Choroid plexus epithelial cell (primary cell): ENCODE results near the gene CSNK1A1L.

Source experiments
- DNase-seq: peaks from one replicate; pipeline ENCODE4 v3.0.0-alpha.2; 2010; ENCODE audit warnings: low read depth
- H3K4me3 ChIP-seq: 2 replicates; pipeline ENCODE4 v1.5.1; 2011; ENCODE audit warnings: low read depth, mild to moderate bottlenecking, control low read depth, low read length, moderate library complexity
- CTCF ChIP-seq: conservative IDR thresholded peaks from 2 replicates; pipeline ENCODE4 v1.5.1; 2011; ENCODE audit warnings: low read depth, mild to moderate bottlenecking, control low read depth, inconsistent platforms, low read length, moderate library complexity

CSNK1A1L gene

DNA sequence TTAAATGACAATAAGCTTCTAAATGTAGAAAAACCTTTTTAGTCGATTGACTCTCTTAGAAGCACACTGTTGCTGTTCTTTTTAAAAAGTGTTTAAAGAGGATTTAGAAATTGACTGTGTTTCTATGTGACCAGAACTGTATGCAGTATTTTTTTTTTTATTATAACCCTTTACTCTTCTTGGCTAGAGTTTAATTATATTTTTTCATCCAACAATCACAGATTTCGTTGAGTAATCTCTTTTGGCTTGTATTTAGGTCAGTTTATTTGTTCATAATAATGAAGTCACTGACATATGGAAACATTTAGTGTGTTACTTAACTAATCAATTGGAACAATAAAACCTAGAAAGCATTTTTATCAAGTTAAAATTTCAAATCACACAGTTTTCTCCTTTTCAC lies 19.9 kb downstream of the CSNK1A1L start:
- no peak for DNase-seq
- H3K4me3 ChIP-seq = no peak overlapping the region
- TF ChIP-seq CTCF = no peak

- DNase-seq = no peak
- no peak overlapping the region for H3K4me3 ChIP-seq
- TF ChIP-seq CTCF = no peak
These were observed 28.6 kb downstream of the CSNK1A1L start for GRCh38 chr13:37076818-37077217.

- no peak for TF ChIP-seq CTCF
- no peak for DNase-seq
- no peak overlapping the region for H3K4me3 ChIP-seq
These were observed 30.3 kb downstream of the CSNK1A1L start for GRCh38 chr13:37075164-37075563.

- TF ChIP-seq CTCF = peak; percentile 40
- DNase-seq = peak; percentile 67
- H3K4me3 ChIP-seq = no peak overlapping the region
These were observed 30.8 kb downstream of the CSNK1A1L start for GRCh38 chr13:37074703-37075102.

DNA sequence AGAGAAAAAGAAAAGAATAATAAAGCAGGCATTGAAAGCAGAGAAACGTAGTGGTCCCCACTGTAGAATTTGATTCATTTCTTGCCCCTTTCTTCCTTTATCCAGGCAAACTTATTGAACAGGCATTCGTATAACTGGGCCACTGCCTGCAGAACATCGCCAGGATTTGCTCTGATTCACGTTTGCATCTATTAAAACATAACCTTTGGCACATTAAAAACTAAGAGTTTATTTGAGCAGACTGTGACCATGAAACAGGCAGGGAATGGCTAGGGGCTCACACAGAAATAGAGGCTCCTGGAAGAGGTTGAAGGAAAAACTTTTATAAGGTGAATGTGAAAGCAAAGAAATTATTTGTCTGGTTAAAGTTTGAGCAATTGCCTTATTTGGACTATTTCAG lies 33.4 kb downstream of the CSNK1A1L start:
- no peak for TF ChIP-seq CTCF
- no peak overlapping the region for H3K4me3 ChIP-seq
- no peak for DNase-seq

GRCh38 chr13:37070956-37071355 lies 34.5 kb downstream of the CSNK1A1L start:
- no peak for DNase-seq
- no peak overlapping the region for H3K4me3 ChIP-seq
- no peak for TF ChIP-seq CTCF

DNA sequence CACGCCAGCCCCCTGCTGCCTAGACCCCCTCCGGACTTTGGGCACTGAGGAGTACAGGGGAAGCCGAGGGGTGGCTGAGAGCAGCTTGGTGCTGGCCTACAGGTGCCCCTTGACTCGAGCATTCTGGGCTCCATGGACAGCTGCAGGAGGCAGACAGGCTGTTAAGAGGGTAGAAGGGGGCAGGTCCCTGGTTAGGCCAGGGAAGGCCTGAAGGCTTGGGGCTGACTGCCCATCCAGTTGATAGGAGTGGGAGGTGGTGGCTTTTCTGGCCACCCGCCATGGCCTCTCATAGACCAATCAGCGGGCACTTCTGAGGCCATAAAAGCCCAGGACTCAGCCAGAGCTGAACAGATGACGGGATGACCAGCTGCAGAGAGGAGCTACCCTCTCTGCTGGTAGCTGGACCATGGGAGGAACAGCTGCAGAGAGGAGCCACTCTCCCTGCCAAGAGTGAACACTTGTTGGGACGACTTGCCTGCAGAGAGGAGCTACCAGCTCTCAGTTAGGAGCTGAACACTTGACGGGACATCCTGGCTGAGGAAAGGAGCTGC lies 35.2 kb downstream of the CSNK1A1L start:
- no peak for DNase-seq
- H3K4me3 ChIP-seq = no peak overlapping the region
- no peak for TF ChIP-seq CTCF
